Muscle layer of duodenum (tissue), 2 donors: ENCODE measurements around the gene OXER1.
A peak's percentile ranks its signal among the peaks of the same experiment; 100 is the strongest.

Experiments
- H3K27ac ChIP-seq: one replicate; pipeline ENCODE4 v1.7.0; 2013; ENCODE audit warnings: mild to moderate bottlenecking, low read length
- H3K27me3 ChIP-seq: one replicate; pipeline ENCODE4 v1.7.0; 2013; ENCODE audit warnings: low read depth, mild to moderate bottlenecking, control low read depth, low read length
- H3K36me3 ChIP-seq, 2 donors: one replicate each; pipeline ENCODE4 v1.7.0; 2013; ENCODE audit warnings: low read length in 2 of 2, control low read depth in 1 of 2, mild to moderate bottlenecking in 1 of 2; ENCODE audit not compliant: insufficient read depth in 2 of 2, control insufficient read depth in 1 of 2
- H3K4me1 ChIP-seq, 2 donors: one replicate each; pipeline ENCODE4 v1.7.0; 2013; ENCODE audit warnings: low read length in 2 of 2, mild to moderate bottlenecking in 2 of 2, control low read depth in 1 of 2, moderate library complexity in 1 of 2; ENCODE audit not compliant: insufficient read depth in 2 of 2, control insufficient read depth in 1 of 2
- H3K4me3 ChIP-seq, 2 donors: one replicate each; pipeline ENCODE4 v1.7.0; 2013; ENCODE audit warnings: low read length in 2 of 2, low read depth in 1 of 2, mild to moderate bottlenecking in 1 of 2
- H3K9me3 ChIP-seq, 2 donors: one replicate each; pipeline ENCODE4 v1.7.0; 2013; ENCODE audit warnings: low read length in 2 of 2, control low read depth in 1 of 2, mild to moderate bottlenecking in 1 of 2; ENCODE audit not compliant: control insufficient read depth in 1 of 2
- donor health status: healthy.

The OXER1 gene

DNA sequence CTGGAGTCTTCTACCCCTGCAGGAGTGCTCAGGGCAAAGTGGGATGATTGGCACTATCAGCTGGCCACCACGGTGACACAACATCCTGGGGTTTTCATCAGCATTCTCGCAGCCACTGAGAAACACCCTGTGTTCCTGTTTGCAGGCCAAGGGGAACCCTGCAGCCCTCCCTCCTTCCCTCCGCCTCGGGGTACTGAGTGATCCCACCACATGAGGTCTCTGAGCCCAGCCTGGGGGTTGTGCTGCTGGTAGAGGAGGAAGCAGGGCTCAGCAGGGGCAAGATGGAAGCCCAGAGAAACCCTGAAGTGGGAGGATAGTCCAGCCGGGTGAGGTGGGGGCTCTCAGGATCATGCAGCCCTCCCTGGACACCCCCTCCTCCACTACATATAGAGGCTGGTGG, at the start of gene OXER1:
OXER1 (minus strand) TSS at position 40 of the 400 bp plus-strand sequence. CDS start 73 bp downstream, outside the sequence.
- Histone ChIP-seq H3K9me3 (no peaks in the 10 kb centered on the region), H3K27ac (no peak within 1 kb of the TSS)

DNA sequence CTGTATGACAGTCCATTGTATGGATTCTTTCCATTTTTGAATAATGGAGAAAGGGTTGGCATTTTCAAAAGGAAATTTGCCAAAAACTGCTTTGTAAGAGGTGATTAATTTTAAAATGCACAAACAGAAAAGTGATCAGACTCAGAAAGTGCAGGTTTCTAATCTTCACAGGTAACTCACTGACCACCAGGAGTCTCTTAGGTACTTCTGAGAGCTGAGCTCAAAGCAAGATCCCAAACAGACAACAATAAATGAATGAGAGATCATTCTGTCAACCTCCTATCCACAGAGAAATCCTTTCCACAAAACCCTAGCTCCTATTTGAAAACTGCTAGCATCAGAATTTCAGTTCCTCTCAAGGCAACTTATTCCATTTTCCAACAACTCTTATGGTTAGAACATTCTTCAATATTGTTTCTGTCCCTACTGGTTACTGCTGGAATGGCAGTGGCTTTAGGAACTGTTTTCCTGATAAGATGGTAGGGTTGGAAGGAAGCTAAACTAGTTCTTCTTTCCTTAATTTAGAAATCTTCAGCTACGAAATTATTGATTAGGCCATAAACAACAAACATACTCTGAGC, 49.1 kb upstream of the OXER1 start:
- Histone ChIP-seq H3K27ac (no peak overlapping the region), H3K4me3 (no peak overlapping the region), H3K9me3 (no peaks in the 10 kb centered on the region), H3K27me3 (no peaks in the 10 kb centered on the region), H3K4me1 (peaks cover 2 to 5% of the 10 kb centered on the region in 2 donors), H3K36me3 (peaks cover 0 to 4% of the 10 kb centered on the region in 2 donors)

More for the DNA sequence above, at the start of gene OXER1:
- H3K4me3 ChIP-seq = peak within 1 kb of the TSS in 1 of 2 donors; percentile 11
- no peaks in the 10 kb centered on the region for H3K4me1 ChIP-seq
- H3K27me3 ChIP-seq = no peaks in the 10 kb centered on the region
- no peaks in the 10 kb centered on the region for H3K36me3 ChIP-seq

DNA sequence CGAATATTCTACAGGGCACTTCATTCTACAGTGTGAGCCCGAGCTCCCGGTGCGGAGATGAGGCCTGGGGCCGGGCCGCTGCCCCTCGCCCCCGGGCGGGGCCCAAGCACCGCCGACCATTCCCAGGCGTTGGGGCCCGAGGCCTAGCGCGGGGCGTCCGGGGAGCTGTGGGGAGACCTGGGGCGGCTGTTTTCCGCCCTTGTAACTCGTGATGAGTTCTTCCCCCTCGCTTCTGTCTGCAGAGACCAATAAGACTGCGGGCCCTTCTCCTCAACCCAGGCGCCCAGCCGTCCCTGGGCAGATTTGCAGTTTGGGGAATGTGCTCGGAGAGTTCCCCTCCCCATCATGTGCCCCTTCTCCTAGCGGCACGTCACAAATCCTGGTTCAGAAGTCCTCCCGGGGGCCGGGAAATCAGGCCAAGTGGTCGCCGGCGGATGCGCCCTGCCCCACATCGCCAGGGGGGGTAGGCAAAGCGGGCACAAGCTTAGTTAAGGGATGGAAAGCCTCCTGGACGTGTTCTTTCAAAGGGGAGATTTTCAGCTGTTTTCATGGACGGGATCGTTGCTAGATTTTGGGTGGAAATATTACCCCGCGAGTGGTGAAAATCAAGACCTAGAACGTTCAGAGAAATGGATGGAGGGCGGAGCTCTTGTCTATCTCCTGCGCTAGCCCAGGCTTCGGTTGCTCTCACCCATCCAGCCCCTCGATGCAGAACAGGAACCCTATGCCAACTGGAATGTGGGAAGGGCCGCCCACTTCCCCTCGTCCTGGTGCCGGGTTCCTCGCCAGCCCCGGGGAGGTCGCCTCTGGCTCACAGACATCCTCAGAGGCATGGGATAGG, 47.3 kb upstream of the OXER1 start:
- Histone ChIP-seq H3K4me3 (peak overlapping the region; percentile 69 to 85), H3K36me3 (peaks cover 0 to 4% of the 10 kb centered on the region in 2 donors), H3K9me3 (no peaks in the 10 kb centered on the region), H3K27me3 (no peaks in the 10 kb centered on the region), H3K27ac (peak overlapping the region; percentile 98), H3K4me1 (peaks cover 2 to 5% of the 10 kb centered on the region in 2 donors)

DNA sequence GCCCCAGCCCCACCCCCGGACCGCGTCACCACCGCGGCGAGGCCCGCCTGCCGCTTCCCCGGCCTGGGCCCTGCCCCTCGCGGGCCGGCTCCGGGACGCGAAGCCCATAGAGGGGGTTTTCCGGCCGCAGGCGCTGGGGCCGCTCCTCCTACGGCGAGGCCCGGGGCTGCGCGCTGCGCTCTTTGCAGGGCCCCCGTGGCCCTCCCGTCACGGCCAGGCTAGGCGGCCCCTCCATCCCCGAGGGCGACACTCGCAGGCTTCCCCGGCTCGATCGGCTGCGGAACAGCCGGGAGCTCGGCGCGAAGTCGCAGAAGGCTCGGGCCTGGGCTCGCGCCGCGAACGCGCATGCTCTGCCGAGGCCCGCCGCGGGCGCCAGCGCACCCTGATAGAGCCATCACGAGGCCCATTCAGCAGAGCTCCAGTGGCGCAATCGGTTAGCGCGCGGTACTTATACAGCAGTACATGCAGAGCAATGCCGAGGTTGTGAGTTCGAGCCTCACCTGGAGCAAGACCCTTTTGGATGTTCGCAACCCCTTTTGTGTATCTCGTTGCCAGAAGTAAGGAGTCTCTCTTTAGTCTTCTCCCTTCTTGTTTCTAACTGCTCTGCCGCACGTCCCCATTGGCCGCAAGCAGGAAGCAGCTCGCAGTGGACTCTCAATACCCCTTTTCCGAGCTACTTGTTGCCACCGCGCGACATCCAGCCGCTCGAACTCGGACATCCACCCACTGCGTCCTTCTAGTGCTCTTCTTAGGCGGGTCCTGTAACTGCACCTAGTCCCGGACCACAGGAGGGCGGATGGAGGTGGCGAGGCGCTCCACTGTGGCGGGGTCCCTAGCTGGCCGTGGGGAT, 46.4 kb upstream of the OXER1 start:
- Histone ChIP-seq H3K27me3 (no peaks in the 10 kb centered on the region), H3K4me3 (peak overlapping the region; percentile 69 to 85), H3K27ac (peak overlapping the region; percentile 98), H3K36me3 (peaks cover 0 to 4% of the 10 kb centered on the region in 2 donors), H3K9me3 (no peaks in the 10 kb centered on the region), H3K4me1 (peaks cover 2 to 5% of the 10 kb centered on the region in 2 donors)

DNA sequence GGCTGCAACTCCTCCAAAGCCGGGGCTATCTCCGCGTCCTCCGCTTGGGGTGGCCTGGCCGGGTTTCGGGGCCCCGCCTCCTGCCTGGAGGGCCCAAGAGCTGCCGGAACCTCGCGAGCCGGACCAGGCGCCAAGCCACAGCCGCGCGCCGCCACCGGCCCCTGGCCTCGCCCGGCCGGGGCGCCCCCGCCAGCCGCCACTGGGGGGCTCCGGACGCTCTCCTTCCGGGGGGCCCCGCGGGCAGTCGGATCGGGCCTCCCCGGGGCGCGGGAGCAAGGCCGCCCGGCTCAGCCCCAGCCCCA, 45.8 kb upstream of the OXER1 start:
- Histone ChIP-seq H3K4me1 (peaks cover 2 to 5% of the 10 kb centered on the region in 2 donors), H3K27ac (peak overlapping the region; percentile 91), H3K36me3 (peaks cover 0 to 4% of the 10 kb centered on the region in 2 donors), H3K27me3 (no peaks in the 10 kb centered on the region), H3K4me3 (peak overlapping the region; percentile 59 to 69), H3K9me3 (no peaks in the 10 kb centered on the region)

- Histone ChIP-seq H3K36me3 (peaks cover 0 to 4% of the 10 kb centered on the region in 2 donors), H3K9me3 (no peaks in the 10 kb centered on the region), H3K27ac (peak overlapping the region; percentile 91), H3K4me3 (peak overlapping the region; percentile 59 to 69), H3K4me1 (peaks cover 2 to 5% of the 10 kb centered on the region in 2 donors), H3K27me3 (no peaks in the 10 kb centered on the region)
These were observed 45.3 kb upstream of the OXER1 start for GRCh38 chr2:42809131-42809818.

- no peak overlapping the region for H3K4me3 ChIP-seq
- H3K36me3 ChIP-seq = peaks cover 0 to 4% of the 10 kb centered on the region in 2 donors
- H3K27ac ChIP-seq = no peak overlapping the region
- no peaks in the 10 kb centered on the region for H3K27me3 ChIP-seq
- H3K4me1 ChIP-seq = peaks cover 2 to 5% of the 10 kb centered on the region in 2 donors
- H3K9me3 ChIP-seq = no peaks in the 10 kb centered on the region
These were observed 44.4 kb upstream of the OXER1 start for GRCh38 chr2:42808301-42808700.

DNA sequence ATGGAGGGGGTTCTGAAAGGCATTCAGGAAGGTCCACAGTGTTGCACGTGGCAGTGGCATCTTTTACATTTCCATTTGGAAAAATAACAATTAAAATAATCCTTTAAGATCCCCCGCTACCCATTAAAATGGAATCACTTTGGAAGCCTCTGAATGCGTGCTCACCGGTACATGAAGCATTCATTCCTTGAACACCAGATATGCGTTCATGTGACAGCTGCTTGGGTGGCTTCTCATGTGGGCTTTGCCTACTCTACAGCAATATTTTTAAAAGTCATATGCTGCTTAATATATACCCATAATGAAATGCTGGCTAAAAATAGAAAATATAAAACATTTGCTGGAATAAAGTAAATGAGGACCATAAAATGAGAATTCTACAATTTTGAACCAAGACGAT, 42.9 kb upstream of the OXER1 start:
- Histone ChIP-seq H3K4me3 (no peak overlapping the region), H3K36me3 (peaks cover 0 to 4% of the 10 kb centered on the region in 2 donors), H3K27ac (no peak overlapping the region), H3K4me1 (peaks cover 2 to 7% of the 10 kb centered on the region in 2 donors), H3K27me3 (no peaks in the 10 kb centered on the region), H3K9me3 (no peaks in the 10 kb centered on the region)

DNA sequence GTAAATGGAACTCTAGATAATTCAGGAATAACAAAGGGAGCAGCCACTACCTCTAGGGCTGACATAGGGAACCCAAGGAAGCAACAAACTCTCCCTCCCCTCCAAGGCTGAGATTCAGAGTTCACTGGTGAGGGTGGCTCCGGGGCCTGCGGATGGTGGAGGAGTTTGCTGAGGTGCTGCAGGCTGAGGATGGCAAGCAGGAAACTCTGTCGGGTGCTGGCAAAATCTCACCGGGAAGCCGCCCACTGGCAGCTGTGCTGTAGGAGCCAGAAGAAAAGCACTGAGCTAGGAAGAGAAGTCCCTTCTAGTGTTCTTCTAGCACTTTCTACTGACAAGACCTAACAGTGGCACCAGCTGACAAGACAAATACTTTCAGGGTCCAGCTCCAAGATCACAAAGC, 41.0 kb upstream of the OXER1 start:
- Histone ChIP-seq H3K36me3 (no peaks in the 10 kb centered on the region), H3K4me1 (peaks cover 2 to 15% of the 10 kb centered on the region in 2 donors), H3K27me3 (no peaks in the 10 kb centered on the region), H3K4me3 (no peak overlapping the region), H3K27ac (no peak overlapping the region), H3K9me3 (no peaks in the 10 kb centered on the region)

DNA sequence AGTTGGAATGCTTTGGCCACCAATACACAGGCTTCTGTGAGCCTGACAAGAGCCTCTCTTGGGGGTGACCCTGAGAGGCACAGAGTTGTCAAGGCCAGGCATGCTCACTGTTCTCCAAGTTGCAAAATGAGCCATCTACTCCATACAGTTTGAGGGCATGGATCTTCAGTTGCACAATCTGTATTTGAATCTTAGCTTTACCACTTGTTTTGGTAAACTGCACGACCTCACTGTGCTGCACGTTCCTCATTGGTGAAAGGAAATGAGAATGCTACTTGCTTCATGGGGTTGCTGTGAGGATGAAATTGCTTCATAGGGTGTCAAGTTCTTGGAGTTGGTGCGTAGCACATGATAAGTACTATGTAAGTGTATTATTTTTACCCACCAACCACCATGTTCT, 40.4 kb upstream of the OXER1 start:
- Histone ChIP-seq H3K4me1 (peaks cover 2 to 15% of the 10 kb centered on the region in 2 donors), H3K36me3 (no peaks in the 10 kb centered on the region), H3K9me3 (no peaks in the 10 kb centered on the region), H3K4me3 (no peak overlapping the region), H3K27ac (no peak overlapping the region), H3K27me3 (no peaks in the 10 kb centered on the region)
